Mesenchymal stem cell (in vitro differentiated cells and primary cell): ENCODE results near the gene PRKCZ.

ENCODE experiments used
- DNase-seq: peaks from one replicate; pipeline ENCODE4 v3.0.0-alpha.2; 2013
- H2AFZ ChIP-seq: one replicate; pipeline ENCODE4 v1.6.1; 2013; ENCODE audit warnings: low read depth, mild to moderate bottlenecking, control low read depth, inconsistent platforms, low read length, moderate library complexity
- H2AK5ac ChIP-seq: 2 replicates; pipeline ENCODE4 v1.6.1; 2013; ENCODE audit warnings: low read length, moderate library complexity, mild to moderate bottlenecking, inconsistent platforms; ENCODE audit not compliant: severe bottlenecking
- H2BK120ac ChIP-seq: one replicate; pipeline ENCODE4 v1.6.1; 2013; ENCODE audit warnings: low read depth, mild to moderate bottlenecking, inconsistent platforms, low read length, moderate library complexity
- H2BK12ac ChIP-seq, 2 experiments: one replicate each; pipeline ENCODE4 v1.6.1; 2013; ENCODE audit warnings: inconsistent platforms in 2 of 2, low read length in 2 of 2, mild to moderate bottlenecking in 2 of 2, moderate library complexity in 2 of 2, control low read depth in 1 of 2
- H2BK15ac ChIP-seq: one replicate; pipeline ENCODE4 v1.6.1; 2013; ENCODE audit warnings: mild to moderate bottlenecking, low read depth, inconsistent platforms; ENCODE audit not compliant: poor library complexity, severe bottlenecking
- H2BK5ac ChIP-seq: 2 replicates; pipeline ENCODE4 v1.6.1; 2013; ENCODE audit warnings: low read depth, mild to moderate bottlenecking, low read length, control low read depth, inconsistent platforms; ENCODE audit not compliant: poor library complexity, severe bottlenecking
- H3K14ac ChIP-seq, 2 experiments: one replicate each; pipeline ENCODE4 v1.6.1; 2013; ENCODE audit warnings: inconsistent platforms in 2 of 2, low read length in 2 of 2, control low read depth in 1 of 2, mild to moderate bottlenecking in 1 of 2, moderate library complexity in 1 of 2
- H3K18ac ChIP-seq, 2 experiments: one replicate each; pipeline ENCODE4 v1.6.1; 2013; ENCODE audit warnings: inconsistent platforms in 2 of 2, low read length in 2 of 2, control low read depth in 1 of 2, low read depth in 1 of 2, mild to moderate bottlenecking in 1 of 2
- H3K23ac ChIP-seq, 2 experiments: one replicate each; pipeline ENCODE4 v1.6.1; 2013; ENCODE audit warnings: inconsistent platforms in 2 of 2, low read length in 2 of 2, mild to moderate bottlenecking in 2 of 2, moderate library complexity in 2 of 2, control low read depth in 1 of 2
- H3K27ac ChIP-seq: 2 replicates; pipeline ENCODE4 v1.5.1; 2013; ENCODE audit warnings: mild to moderate bottlenecking, moderate library complexity, low read length, control low read depth, inconsistent platforms; ENCODE audit not compliant: poor library complexity, severe bottlenecking
- H3K27me3 ChIP-seq, 2 experiments: 2 replicates each; pipeline versions ENCODE4 v1.6.1 to v1.7.0; 2013; ENCODE audit warnings: low read length in 2 of 2, mild to moderate bottlenecking in 2 of 2, moderate library complexity in 2 of 2, control low read depth in 1 of 2, inconsistent platforms in 1 of 2; ENCODE audit not compliant: control insufficient read depth in 1 of 2, insufficient read depth in 1 of 2
- H3K36me3 ChIP-seq, 2 experiments: 2 replicates each; pipeline versions ENCODE4 v1.6.1 to v1.7.0; 2013; ENCODE audit warnings: low read length in 2 of 2, control low read depth in 1 of 2, inconsistent platforms in 1 of 2, low read depth in 1 of 2, mild to moderate bottlenecking in 1 of 2; ENCODE audit not compliant: insufficient read depth in 2 of 2, control insufficient read depth in 1 of 2
- H3K4ac ChIP-seq, 2 experiments: one replicate each; pipeline ENCODE4 v1.6.1; 2013; ENCODE audit warnings: inconsistent platforms in 2 of 2, low read length in 2 of 2, mild to moderate bottlenecking in 2 of 2, moderate library complexity in 2 of 2, control low read depth in 1 of 2, low read depth in 1 of 2
- H3K4me1 ChIP-seq: 2 replicates; pipeline ENCODE4 v1.6.1; 2013; ENCODE audit warnings: low read depth, low read length, control low read depth; ENCODE audit not compliant: control insufficient read depth, insufficient read depth
- H3K4me2 ChIP-seq: 2 replicates; pipeline ENCODE4 v1.6.1; 2013; ENCODE audit warnings: low read length, mild to moderate bottlenecking, inconsistent platforms; ENCODE audit not compliant: poor library complexity, severe bottlenecking
- H3K4me3 ChIP-seq, 2 experiments: 2 replicates each; pipeline versions ENCODE4 v1.5.1 to v1.7.0; 2013; ENCODE audit warnings: low read length in 2 of 2, mild to moderate bottlenecking in 2 of 2, control low read depth in 1 of 2, low read depth in 1 of 2; ENCODE audit not compliant: insufficient read depth in 1 of 2
- H3K79me1 ChIP-seq: replicated peaks from 2 replicates; pipeline ENCODE4 v1.6.1; 2013; ENCODE audit warnings: mild to moderate bottlenecking, control low read depth, low read length, inconsistent platforms; ENCODE audit not compliant: poor library complexity, severe bottlenecking
- H3K9ac ChIP-seq: 2 replicates; pipeline ENCODE4 v1.7.0; 2013; ENCODE audit warnings: mild to moderate bottlenecking, low read length, moderate library complexity
- H3K9me3 ChIP-seq: 2 replicates; pipeline ENCODE4 v1.7.0; 2013; ENCODE audit warnings: mild to moderate bottlenecking, low read length; ENCODE audit not compliant: control insufficient read depth
- H4K8ac ChIP-seq: one replicate; pipeline ENCODE4 v1.6.1; 2013; ENCODE audit warnings: inconsistent platforms, mild to moderate bottlenecking, low read length, moderate library complexity
- H4K91ac ChIP-seq: one replicate; pipeline ENCODE4 v1.6.1; 2013; ENCODE audit warnings: mild to moderate bottlenecking, low read length, inconsistent platforms
- WGBS: methylation state at CpG from one replicate; pipeline ENCODE4 v1.1.7; 2013; ENCODE audit warnings: mixed read lengths; 5-methylcytosine and 5-hydroxymethylcytosine counted together

Gene PRKCZ

DNA sequence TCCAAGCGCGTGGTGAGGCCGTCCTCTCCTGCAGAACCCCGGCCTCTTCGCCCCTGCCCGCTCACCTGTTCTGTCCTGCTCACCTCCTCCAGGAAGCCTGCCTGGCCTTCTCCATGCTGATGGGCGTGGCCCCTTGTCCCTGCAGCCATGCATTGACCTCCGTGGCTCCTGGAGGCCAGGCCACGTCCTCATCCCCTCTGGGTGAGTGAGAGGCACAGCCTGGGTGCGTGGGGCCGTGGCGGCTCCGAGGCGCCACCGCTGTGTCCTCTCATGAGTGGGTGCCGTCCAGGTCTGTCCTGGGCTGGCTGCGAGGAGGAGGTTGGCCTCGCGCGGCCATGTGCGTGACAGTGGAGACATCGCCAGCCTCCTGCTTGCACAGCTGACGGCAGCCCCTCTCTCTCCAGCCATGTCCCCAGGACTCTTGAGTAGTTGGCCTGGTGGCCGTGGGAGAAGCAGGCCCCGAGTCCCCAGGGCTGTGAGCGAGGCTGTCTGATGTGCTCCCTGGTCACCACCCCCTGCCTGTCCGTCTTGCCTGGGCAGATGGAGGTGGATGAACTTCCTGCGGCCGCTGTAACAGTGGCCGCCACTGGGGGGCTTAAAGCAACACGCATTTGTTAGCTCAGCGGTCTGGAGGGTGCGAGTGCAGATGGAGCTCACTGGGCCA, 58.1 kb downstream of the PRKCZ start:
- no peak overlapping the region for H3K4me2 ChIP-seq
- H3K9me3 ChIP-seq, result no peaks in the 10 kb centered on the region
- H3K23ac ChIP-seq, result no peak overlapping the region
- H2AK5ac ChIP-seq, result no peak overlapping the region
- H3K27me3 ChIP-seq, result peaks cover 0 to 62% of the 10 kb centered on the region in 2 experiments
- no peak overlapping the region for H4K91ac ChIP-seq
- H2BK15ac ChIP-seq, result no peak overlapping the region
- no peak overlapping the region for H2BK12ac ChIP-seq
- H3K14ac ChIP-seq, result no peak overlapping the region
- peaks cover 2% of the 10 kb centered on the region for H3K79me1 ChIP-seq
- no peak overlapping the region for H2AFZ ChIP-seq
- H2BK5ac ChIP-seq, result no peak overlapping the region
- no peak overlapping the region for H2BK120ac ChIP-seq
- WGBS, result 76% methylated on average over 33 of the region's 33 CpGs
- H3K27ac ChIP-seq, result no peak overlapping the region
- H4K8ac ChIP-seq, result no peak overlapping the region
- H3K9ac ChIP-seq, result no peak overlapping the region
- H3K4ac ChIP-seq, result no peak overlapping the region
- no peak overlapping the region for H3K18ac ChIP-seq
- H3K36me3 ChIP-seq, result peaks cover 0 to 52% of the 10 kb centered on the region in 2 experiments
- H3K4me3 ChIP-seq, result no peak overlapping the region
- peaks cover 15% of the 10 kb centered on the region for H3K4me1 ChIP-seq
- peak; percentile 36 for DNase-seq

- Histone ChIP-seq H3K4me3 (no peak overlapping the region), H3K23ac (no peak overlapping the region), H4K8ac (no peak overlapping the region), H3K4me1 (peaks cover 15% of the 10 kb centered on the region), H4K91ac (no peak overlapping the region), H3K18ac (no peak overlapping the region), H2BK120ac (no peak overlapping the region), H2BK5ac (no peak overlapping the region), H3K4me2 (no peak overlapping the region), H3K9ac (no peak overlapping the region), H3K27ac (no peak overlapping the region), H3K4ac (no peak overlapping the region), H2BK15ac (no peak overlapping the region), H3K79me1 (no peaks in the 10 kb centered on the region), H3K36me3 (peaks cover 0 to 45% of the 10 kb centered on the region in 2 experiments), H3K14ac (no peak overlapping the region), H2BK12ac (no peak overlapping the region), H2AK5ac (no peak overlapping the region), H2AFZ (no peak overlapping the region), H3K9me3 (no peaks in the 10 kb centered on the region), H3K27me3 (peaks cover 0 to 60% of the 10 kb centered on the region in 2 experiments)
- WGBS, result 80% methylated on average over 28 of the region's 28 CpGs
- DNase-seq, result no peak
These were observed 58.8 kb downstream of the PRKCZ start for GRCh38 chr1:2108877-2109580.

DNA sequence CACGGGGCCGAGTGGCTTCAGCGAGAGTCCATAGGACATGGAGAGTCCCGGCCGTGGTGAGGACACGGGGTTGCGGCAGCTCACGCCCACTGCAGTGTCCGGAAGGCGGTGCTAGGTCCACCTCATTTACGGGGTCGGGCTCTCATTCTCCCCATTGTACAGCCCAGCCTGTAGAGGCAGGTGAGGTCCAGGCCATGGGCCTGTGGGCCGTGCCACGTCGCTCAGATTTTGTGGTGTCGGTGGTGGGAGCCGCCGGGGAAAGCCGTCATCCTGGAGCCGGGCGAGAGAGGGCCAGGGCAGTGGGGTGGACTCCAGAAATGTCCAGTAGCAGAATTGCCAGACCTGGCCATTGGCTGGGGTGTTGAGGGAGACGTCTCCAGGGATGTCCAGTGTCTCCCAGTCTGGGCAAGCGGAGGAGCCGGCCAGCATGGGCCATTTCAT, 59.4 kb downstream of the PRKCZ start:
- Histone ChIP-seq H3K27ac (no peak overlapping the region), H3K23ac (no peak overlapping the region), H2AFZ (no peak overlapping the region), H3K4me2 (no peak overlapping the region), H3K18ac (no peak overlapping the region), H2BK120ac (no peak overlapping the region), H3K9me3 (no peaks in the 10 kb centered on the region), H2BK15ac (no peak overlapping the region), H3K4ac (no peak overlapping the region), H3K9ac (no peak overlapping the region), H2AK5ac (no peak overlapping the region), H3K27me3 (peaks cover 0 to 58% of the 10 kb centered on the region in 2 experiments), H4K91ac (no peak overlapping the region), H3K79me1 (no peaks in the 10 kb centered on the region), H3K36me3 (peaks cover 0 to 42% of the 10 kb centered on the region in 2 experiments), H2BK5ac (no peak overlapping the region), H3K14ac (no peak overlapping the region), H3K4me3 (no peak overlapping the region), H3K4me1 (peaks cover 10% of the 10 kb centered on the region), H4K8ac (no peak overlapping the region), H2BK12ac (no peak overlapping the region)
- DNase-seq, result no peak
- WGBS, result 91% methylated on average over 24 of the region's 24 CpGs

- Histone ChIP-seq H2AK5ac (no peak overlapping the region), H3K4ac (no peak overlapping the region), H2BK15ac (no peak overlapping the region), H3K14ac (no peak overlapping the region), H3K18ac (no peak overlapping the region), H3K4me1 (peaks cover 8% of the 10 kb centered on the region), H3K9ac (no peak overlapping the region), H2BK120ac (no peak overlapping the region), H3K36me3 (peaks cover 0 to 41% of the 10 kb centered on the region in 2 experiments), H3K27me3 (peaks cover 0 to 57% of the 10 kb centered on the region in 2 experiments), H3K79me1 (no peaks in the 10 kb centered on the region), H2BK5ac (no peak overlapping the region), H4K91ac (no peak overlapping the region), H2BK12ac (no peak overlapping the region), H4K8ac (no peak overlapping the region), H3K9me3 (no peaks in the 10 kb centered on the region), H3K4me3 (no peak overlapping the region), H3K23ac (no peak overlapping the region), H2AFZ (no peak overlapping the region), H3K4me2 (no peak overlapping the region), H3K27ac (no peak overlapping the region)
- 92% methylated on average over 17 of the region's 18 CpGs for WGBS
- no peak for DNase-seq
These were observed 60.1 kb downstream of the PRKCZ start for GRCh38 chr1:2110191-2110737.
